HG03432 (cell line): ENCODE results near the gene SRSF7.
"Not testable (repeated sequence)": the region's sequence is repeated elsewhere in the genome, so short reads cannot be mapped to it uniquely, and the experiment has no call there.

Experiments
- ATAC-seq: cut with Tn5 transposase; IDR thresholded peaks from one replicate; pipeline ENCODE4 v1.9.1; 2021; ENCODE audit warnings: mild to moderate bottlenecking, moderate library complexity; ENCODE audit not compliant: unreplicated experiment

The SRSF7 gene

GRCh38 chr2:38733300-38733971 lies 17.7 kb downstream of the SRSF7 start:
- no peak for ATAC-seq

GRCh38 chr2:38731684-38732221 lies 19.4 kb downstream of the SRSF7 start:
- no peak for ATAC-seq

- ATAC-seq, result no peak
Measured at GRCh38 chr2:38731090-38731489, 20.1 kb downstream of the SRSF7 start.

- no peak for ATAC-seq
Measured at GRCh38 chr2:38728694-38729093, 22.5 kb downstream of the SRSF7 start.

GRCh38 chr2:38727661-38728060 lies 23.5 kb downstream of the SRSF7 start:
- ATAC-seq, result no peak

- ATAC-seq, result peak; percentile 67
Measured at GRCh38 chr2:38723173-38723572, 28.0 kb downstream of the SRSF7 start.

GRCh38 chr2:38722271-38723061 lies 28.7 kb downstream of the SRSF7 start:
- ATAC-seq, result peak; percentile 45

GRCh38 chr2:38720613-38721241 lies 30.4 kb downstream of the SRSF7 start:
- no peak for ATAC-seq

- ATAC-seq, result no peak
Measured at GRCh38 chr2:38719706-38720105, 31.5 kb downstream of the SRSF7 start.

GRCh38 chr2:38718601-38719000 lies 32.6 kb downstream of the SRSF7 start:
- no peak for ATAC-seq

- no peak for ATAC-seq
Measured at GRCh38 chr2:38716185-38716584, 35.0 kb downstream of the SRSF7 start.

GRCh38 chr2:38714941-38715340 lies 36.2 kb downstream of the SRSF7 start:
- not testable (repeated sequence) for ATAC-seq

GRCh38 chr2:38713338-38713737 lies 37.8 kb downstream of the SRSF7 start:
- no peak for ATAC-seq

GRCh38 chr2:38712871-38713270 lies 38.3 kb downstream of the SRSF7 start:
- no peak for ATAC-seq

- no peak for ATAC-seq
Measured at GRCh38 chr2:38712413-38712812, 38.7 kb downstream of the SRSF7 start.

GRCh38 chr2:38711558-38711957 lies 39.6 kb downstream of the SRSF7 start:
- ATAC-seq, result no peak

- peak; percentile 59 for ATAC-seq
Measured at GRCh38 chr2:38709567-38710194, 41.5 kb downstream of the SRSF7 start.

GRCh38 chr2:38708900-38709566 lies 42.1 kb downstream of the SRSF7 start:
- ATAC-seq, result no peak

- not testable (repeated sequence) for ATAC-seq
Measured at GRCh38 chr2:38708491-38708890, 42.7 kb downstream of the SRSF7 start.

- ATAC-seq, result no peak
Measured at GRCh38 chr2:38706846-38707345, 44.3 kb downstream of the SRSF7 start.
